HEK293T (cell line): ENCODE data around the gene FAM120B.

Experiments used
- FOXA1 ChIP-seq: fragments of 450-650 bp; IDR thresholded peaks from 2 replicates; pipeline ENCODE4 v1.6.1; 2016; ENCODE audit warnings: mild to moderate bottlenecking
- FOXK2 ChIP-seq: fragments of 450-650 bp; IDR thresholded peaks from 2 replicates; pipeline ENCODE4 v1.6.1; 2016; ENCODE audit warnings: mild to moderate bottlenecking
- L3MBTL2 ChIP-seq: fragments of 450-650 bp; conservative IDR thresholded peaks from 2 replicates; pipeline ENCODE4 v1.6.1; 2016; ENCODE audit warnings: mild to moderate bottlenecking
- ZNF384 ChIP-seq: fragments of 450-650 bp; IDR thresholded peaks from 2 replicates; pipeline ENCODE4 v1.6.1; 2016
- TF ChIP-seq, protein P1 (sequence below): fragments of 450-650 bp; IDR thresholded peaks from 2 replicates; pipeline ENCODE4 v1.6.1; 2016

DNA sequence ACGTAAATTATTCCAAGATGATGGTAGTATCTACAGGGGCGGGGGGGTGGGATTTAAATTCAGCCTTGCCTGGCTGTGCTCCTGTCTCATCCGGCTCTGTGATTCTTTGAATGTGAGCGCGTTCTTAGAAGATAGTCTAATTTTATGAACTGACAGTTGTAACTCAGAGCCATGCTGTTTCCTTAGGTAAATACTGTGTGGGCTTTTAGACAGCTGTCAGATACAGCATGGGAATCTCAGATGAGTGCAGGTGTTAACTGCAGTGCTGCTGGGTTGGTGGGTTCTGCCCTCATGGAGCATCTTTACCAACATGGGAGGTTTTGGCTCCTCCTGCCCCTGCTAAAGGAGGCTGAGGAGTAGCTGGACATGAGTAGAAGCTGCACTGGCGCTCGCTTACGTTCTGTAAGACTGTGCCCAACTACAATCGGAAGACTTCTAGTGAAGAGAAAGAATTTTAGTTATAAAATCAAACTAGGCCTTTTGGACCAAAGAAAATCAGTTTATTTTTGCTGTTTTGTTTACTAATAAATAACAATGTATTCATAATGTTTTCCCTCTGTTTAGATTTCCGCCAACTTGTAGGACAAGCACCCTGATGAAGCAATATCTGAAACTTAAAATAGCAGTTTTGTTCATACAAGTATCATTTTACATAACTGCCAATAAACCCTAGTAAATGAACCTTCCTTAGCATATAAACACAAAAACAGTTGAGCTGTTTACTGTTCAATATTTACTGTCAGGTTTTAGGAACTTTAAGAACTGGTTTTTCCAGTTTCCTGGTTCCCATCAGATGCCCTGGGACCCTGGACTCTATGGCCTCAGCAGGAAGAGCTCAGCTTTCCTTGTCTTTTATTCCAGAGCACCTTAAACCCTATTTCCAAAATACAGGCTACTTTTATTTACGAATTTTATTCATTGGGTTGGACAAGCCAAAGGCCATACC lies 66.1 kb downstream of the FAM120B start:
- TF ChIP-seq FOXA1 (no peak), ZNF384 (no peak), L3MBTL2 (no peak), FOXK2 (no peak)
- TF ChIP-seq, protein P1, sequence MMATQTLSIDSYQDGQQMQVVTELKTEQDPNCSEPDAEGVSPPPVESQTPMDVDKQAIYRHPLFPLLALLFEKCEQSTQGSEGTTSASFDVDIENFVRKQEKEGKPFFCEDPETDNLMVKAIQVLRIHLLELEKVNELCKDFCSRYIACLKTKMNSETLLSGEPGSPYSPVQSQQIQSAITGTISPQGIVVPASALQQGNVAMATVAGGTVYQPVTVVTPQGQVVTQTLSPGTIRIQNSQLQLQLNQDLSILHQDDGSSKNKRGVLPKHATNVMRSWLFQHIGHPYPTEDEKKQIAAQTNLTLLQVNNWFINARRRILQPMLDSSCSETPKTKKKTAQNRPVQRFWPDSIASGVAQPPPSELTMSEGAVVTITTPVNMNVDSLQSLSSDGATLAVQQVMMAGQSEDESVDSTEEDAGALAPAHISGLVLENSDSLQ = no peak
